ENCODE results near the gene EFNA3.
"Not testable (repeated sequence)": the region's sequence is repeated elsewhere in the genome, so short reads cannot be mapped to it uniquely, and the experiment has no call there.

The EFNA3 gene

DNA sequence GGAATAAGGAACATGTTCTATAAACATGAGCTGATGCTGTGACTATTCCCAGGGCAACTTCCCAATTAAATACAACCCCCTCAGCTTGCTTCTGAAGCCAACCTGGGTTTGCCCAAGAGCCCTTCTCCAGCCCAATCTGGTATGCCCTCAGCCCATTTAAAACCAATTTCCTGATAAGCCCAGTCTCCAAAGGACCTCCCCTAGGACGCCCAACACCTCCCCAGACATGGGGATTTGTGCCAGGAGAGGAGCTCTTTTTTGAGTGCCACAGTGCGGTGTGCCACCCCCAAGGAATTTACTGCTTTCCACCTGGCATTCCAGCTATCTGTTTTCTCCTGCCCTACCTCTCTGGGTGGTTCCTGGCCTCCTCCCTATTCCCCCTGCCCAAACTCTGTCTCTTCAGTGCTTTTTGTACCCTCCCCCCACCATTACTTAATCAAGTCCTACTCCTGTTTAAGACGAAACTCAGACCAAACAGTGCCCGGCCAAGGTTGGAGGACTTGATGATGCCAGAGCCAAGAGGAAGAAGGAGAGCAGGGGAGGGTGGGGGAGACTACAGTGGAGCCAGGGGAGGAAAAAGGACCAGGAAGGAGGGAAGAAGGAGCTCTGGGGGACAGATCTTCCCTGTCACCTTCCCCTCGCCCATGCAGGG is 37.6 kb downstream of the EFNA3 start:
- H3K4me3 ChIP-seq (ENCODE audit: low read depth, low read length), result no peak overlapping the region
- TF ChIP-seq, protein P1, sequence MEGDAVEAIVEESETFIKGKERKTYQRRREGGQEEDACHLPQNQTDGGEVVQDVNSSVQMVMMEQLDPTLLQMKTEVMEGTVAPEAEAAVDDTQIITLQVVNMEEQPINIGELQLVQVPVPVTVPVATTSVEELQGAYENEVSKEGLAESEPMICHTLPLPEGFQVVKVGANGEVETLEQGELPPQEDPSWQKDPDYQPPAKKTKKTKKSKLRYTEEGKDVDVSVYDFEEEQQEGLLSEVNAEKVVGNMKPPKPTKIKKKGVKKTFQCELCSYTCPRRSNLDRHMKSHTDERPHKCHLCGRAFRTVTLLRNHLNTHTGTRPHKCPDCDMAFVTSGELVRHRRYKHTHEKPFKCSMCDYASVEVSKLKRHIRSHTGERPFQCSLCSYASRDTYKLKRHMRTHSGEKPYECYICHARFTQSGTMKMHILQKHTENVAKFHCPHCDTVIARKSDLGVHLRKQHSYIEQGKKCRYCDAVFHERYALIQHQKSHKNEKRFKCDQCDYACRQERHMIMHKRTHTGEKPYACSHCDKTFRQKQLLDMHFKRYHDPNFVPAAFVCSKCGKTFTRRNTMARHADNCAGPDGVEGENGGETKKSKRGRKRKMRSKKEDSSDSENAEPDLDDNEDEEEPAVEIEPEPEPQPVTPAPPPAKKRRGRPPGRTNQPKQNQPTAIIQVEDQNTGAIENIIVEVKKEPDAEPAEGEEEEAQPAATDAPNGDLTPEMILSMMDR (IDR thresholded peaks at IDR 0.05; ENCODE audit: low read depth, low read length), result no peak

DNA sequence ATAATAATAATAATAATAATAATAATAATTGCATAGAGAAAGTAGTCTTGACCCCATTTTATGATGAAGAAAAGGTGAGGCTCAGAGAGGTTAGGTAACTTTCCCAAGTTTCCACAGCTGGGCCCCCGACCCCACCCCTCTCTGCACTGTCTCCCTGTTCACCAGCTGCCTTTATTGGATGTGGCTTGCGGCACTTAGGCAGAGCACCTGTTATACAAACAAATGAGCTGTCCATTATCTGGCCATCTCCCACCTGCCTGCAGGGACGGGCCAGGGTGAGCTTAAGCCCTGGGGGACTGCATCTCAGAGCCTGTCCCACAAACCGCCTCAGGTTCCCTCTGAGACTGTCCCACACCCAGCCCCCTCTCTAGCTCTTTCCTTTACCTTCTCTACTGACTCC is 39.0 kb downstream of the EFNA3 start:
- H3K4me3 ChIP-seq (ENCODE audit: low read depth, low read length), result no peak overlapping the region
- TF ChIP-seq, protein P1 (IDR thresholded peaks at IDR 0.05; ENCODE audit: low read depth, low read length), result no peak

DNA sequence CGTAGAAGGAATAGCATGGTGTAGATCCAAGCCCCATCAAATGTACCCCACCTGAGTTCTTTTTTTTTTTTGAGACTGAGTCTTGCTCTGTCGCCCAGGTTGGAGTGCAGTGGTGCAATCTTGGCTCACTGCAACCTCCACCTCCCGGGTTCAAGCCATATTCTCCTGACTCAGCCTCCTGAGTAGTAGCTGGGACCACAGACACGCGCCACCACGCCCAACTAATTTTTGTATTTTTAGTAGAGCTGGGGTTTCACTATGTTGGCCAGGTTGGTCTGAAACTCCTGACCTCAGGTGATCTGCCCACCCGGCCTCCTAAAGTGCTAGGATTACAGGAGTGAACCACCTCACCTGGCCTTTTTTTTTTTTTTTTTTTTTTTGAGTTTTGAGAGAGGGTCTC is 39.5 kb downstream of the EFNA3 start:
- H3K4me3 ChIP-seq (ENCODE audit: low read depth, low read length), result not testable (repeated sequence)

DNA sequence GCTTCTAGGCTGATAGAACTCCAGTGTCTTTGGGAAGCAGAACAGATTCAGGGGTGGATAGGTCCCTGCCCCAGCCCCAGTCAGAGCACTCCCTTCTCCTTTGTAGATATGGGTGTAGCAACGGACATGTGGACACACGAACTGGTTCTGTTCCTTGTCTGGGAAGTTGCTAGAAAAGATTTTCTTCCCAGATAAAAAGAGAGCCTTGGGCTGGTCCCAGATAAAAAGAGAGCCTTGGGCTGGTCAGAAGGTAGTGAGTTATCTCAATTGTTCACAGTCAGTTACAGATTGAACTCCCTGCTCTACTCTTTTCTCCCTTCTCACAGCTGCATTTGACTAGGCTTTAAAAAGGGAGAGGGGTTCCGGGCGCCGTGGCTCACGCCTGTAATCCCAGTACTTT is 41.6 kb downstream of the EFNA3 start:
- H3K4me3 ChIP-seq (ENCODE audit: low read depth, low read length), result no peak overlapping the region

DNA sequence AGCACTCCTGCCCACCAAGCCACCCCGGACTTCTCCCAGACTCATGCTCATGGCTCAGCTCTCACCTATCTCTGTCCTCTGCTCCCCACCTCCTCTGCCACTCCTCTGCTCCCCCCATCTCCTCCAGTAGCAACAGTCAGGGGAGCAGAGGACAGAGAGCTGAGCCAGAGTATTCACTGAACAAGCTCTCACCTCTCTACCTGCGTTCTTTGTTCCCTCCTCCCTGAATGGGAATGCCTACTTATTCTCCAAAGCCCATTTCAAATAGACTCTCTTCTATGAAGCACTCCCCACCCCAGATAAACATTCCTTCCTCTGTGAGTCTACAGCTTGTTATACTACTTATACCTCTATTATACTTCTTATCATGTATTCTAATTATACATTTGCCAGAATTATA is 42.6 kb downstream of the EFNA3 start:
- no peak overlapping the region for H3K4me3 ChIP-seq (ENCODE audit: low read depth, low read length)
- TF ChIP-seq, protein P1 (IDR thresholded peaks at IDR 0.05; ENCODE audit: low read depth, low read length), result no peak

More for the DNA sequence above, 41.6 kb downstream of the EFNA3 start:
- TF ChIP-seq, protein P1 (IDR thresholded peaks at IDR 0.05; ENCODE audit: low read depth, low read length), result no peak

DNA sequence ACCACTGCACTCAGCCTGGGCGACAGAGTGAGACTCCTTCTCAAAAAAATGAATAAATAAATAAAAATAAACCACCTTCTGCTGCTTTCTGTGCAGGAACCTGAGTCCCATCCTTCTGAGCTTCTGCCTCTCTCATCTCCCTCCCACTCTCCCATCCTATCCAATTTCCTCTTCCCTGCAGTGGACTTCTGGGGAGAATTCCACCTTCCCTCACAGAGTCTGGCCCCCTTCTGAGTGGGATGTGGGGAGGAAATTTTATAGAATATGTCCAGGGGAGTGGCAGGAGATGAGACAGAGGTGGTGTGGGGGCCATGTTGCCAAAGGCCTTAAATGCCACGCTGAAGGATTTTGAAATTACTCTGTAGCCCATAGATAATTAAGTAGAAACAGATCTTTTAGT is 43.7 kb downstream of the EFNA3 start:
- TF ChIP-seq, protein P1 (IDR thresholded peaks at IDR 0.05; ENCODE audit: low read depth, low read length), result no peak
- H3K4me3 ChIP-seq (ENCODE audit: low read depth, low read length), result no peak overlapping the region

DNA sequence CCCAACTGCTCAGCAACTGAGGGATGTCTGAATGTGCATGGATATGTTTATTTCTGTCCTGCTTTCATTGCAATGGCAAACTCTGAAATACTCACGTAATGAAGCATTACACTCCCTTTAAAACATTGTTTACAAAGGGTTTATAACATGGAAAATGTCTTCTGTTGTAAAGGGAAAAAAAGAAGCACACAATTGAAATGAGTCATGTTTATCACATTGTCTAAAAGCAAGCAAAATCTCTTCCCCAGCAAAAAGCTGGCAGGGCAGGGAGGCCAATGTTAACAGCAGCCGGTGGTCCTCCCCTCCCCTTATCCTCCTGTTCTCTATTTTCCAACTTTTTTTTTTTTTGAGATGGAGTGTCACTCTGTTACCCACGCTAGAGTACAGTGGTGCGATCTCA is 45.2 kb downstream of the EFNA3 start:
- TF ChIP-seq, protein P1 (IDR thresholded peaks at IDR 0.05; ENCODE audit: low read depth, low read length), result no peak
- H3K4me3 ChIP-seq (ENCODE audit: low read depth, low read length), result no peak overlapping the region
